ENCODE data around the gene CCDC47. TPM values are rescaled to one million over a fixed set of nuclear protein-coding genes. Genes with fewer than 3 reads are reported as not detected.

CCDC47 gene
- total RNA-seq, 1 donor from 2014 or later, result 84.8 TPM

- intact Hi-C loops (cut with DNase I), result no loop called here
- no peak for DNase-seq
- no peak for ATAC-seq (ENCODE audit: poor library complexity)
Measured at GRCh38 chr17:63786971-63787711, 13.7 kb upstream of the CCDC47 start.

GRCh38 chr17:63786117-63786516 lies 12.7 kb upstream of the CCDC47 start:
- no peak for DNase-seq
- intact Hi-C loops (cut with DNase I), result no loop called here
- no peak for ATAC-seq (ENCODE audit: poor library complexity)

GRCh38 chr17:63785556-63785955 lies 12.2 kb upstream of the CCDC47 start:
- ATAC-seq (ENCODE audit: poor library complexity) (no peak), DNase-seq (no peak)
- intact Hi-C loops (cut with DNase I), result no loop called here

- no peak for DNase-seq
- intact Hi-C loops (cut with DNase I), result no loop called here
- no peak for ATAC-seq (ENCODE audit: poor library complexity)
Measured at GRCh38 chr17:63783522-63783921, 10.1 kb upstream of the CCDC47 start.

DNA sequence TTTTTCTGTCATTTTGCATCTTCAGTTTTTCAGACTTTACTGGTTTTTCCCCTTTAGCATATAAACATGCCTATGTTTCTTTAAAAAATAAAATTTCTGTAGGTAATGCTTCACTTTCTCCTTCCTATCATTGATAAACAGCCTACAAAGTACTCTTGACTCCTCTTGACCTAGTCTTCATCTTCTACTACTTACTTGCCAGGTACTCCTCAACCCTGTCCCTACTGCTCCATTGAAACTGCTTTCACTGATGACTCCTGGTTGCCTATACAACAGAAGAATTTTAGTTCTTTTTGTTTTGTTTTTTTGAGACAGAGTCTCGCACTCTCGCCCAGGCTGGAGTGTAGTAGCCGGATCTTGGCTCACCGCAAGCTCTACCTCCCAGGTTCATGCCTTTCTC lies 7.5 kb upstream of the CCDC47 start:
- DNase-seq (no peak), ATAC-seq (ENCODE audit: poor library complexity) (no peak)
- intact Hi-C loops (cut with DNase I), result no loop called here

- no peak for DNase-seq
- ATAC-seq (ENCODE audit: poor library complexity), result no peak
- intact Hi-C loops (cut with DNase I), result no loop called here
Measured at GRCh38 chr17:63780507-63780906, 7.1 kb upstream of the CCDC47 start.

GRCh38 chr17:63775420-63775819 lies 2.0 kb upstream of the CCDC47 start:
- ATAC-seq (ENCODE audit: poor library complexity) (no peak), DNase-seq (no peak)
- intact Hi-C loops (cut with DNase I), result no loop called here

- ATAC-seq (ENCODE audit: poor library complexity), result no peak
- no peak for DNase-seq
- intact Hi-C loops (cut with DNase I), result no loop called here
Measured at GRCh38 chr17:63774969-63775265, 1.5 kb upstream of the CCDC47 start.

DNA sequence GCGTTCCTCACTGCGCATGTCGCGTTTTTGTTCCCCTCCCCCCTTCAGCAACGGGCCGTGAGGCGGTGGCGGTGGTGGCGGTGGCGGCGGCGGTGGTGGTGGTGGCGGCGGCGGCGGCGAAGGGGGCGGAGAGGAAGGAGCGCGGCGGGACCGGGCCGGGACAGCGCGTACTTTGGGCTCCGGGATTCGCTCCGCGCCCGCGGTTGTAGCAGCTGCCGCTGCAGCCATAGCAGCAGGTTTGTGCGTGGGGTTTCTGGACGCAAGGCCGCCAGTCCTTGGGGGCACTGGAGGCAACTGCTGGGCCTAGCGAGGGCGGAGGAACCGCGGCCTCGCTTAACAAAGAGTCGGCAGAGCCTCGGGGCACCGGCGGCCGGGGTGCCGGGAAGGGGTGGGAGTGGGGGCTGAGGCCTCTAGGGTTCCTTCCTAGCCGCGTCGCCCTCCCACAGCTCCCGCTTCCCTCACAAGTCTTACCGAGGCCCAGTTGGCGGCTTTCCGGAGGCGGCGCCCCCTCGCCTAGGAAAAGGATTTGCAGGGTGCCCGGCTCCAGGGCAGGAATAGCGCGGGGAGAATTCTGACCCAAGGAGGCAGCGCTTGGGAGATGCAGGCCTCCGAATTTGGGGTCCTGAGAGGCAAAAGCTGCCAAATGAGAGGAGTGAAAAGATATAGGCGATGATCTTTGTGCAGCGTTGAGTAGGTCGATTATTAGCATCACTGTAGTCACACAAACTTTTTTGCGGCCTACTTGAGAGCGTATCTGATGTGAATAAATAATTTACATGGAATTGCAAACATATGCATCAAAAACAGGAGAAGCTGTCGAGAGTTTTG lies 958 bp upstream of the CCDC47 start, which contains the start of gene DDX42:
TSS of gene DDX42 (plus strand) at position 30 of the 828 bp plus-strand sequence. CDS start 12,880 bp downstream, outside the sequence.
- ATAC-seq (ENCODE audit: poor library complexity) (peak; percentile 14), DNase-seq (peak; percentile 92)
- intact Hi-C loops (cut with DNase I), result no loop called here

GRCh38 chr17:63772801-63773271 lies 561 bp downstream of the CCDC47 start:
- DNase-seq, result no peak

DNA sequence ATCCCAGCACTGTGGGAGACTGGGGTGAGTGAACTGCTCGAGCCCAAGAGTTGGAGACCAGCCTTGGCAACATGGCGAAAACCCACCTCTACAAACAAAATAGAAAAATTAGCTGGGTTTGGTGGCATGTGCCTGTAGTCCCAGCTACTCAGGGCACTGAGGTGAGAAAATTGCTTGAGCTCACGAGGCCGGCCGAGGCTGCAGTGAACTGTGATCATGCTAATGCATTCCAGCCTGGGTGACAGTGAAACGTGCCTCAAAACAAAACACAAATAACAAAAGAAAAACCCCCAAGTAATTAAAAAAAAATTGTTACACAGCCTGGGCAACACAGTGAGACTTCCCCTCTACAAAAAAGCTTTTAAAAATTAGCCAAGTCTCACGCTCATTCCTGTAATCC lies 5.0 kb downstream of the CCDC47 start:
- intact Hi-C loops (cut with DNase I), result no loop called here
- ATAC-seq (ENCODE audit: poor library complexity) (no peak), DNase-seq (no peak)

More at GRCh38 chr17:63772801-63773271, 561 bp downstream of the CCDC47 start:
- intact Hi-C loops (cut with DNase I), result no loop called here
- no peak for ATAC-seq (ENCODE audit: poor library complexity)

- ATAC-seq (ENCODE audit: poor library complexity) (no peak), DNase-seq (no peak)
- intact Hi-C loops (cut with DNase I), result no loop called here
Measured at GRCh38 chr17:63766754-63767153, 6.6 kb downstream of the CCDC47 start.

DNA sequence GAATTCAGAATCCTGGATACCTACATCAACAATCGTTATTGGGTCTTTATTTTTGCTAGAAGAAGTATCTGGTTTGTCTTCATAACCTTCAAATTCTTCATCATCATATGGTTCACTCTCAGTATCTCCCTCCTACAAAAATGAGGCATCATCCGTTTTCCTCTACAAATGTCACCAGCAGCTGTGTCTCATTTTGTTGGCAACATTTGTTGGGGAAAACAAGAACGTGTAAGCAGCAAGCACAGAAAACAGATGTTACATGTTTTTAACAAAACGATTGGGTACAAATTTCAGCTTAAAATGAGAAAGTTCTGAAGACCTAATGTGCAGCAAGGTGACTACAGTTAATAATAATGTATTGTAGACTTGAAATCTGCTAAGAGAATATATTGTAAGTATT lies 8.7 kb downstream of the CCDC47 start:
- intact Hi-C loops (cut with DNase I), result no loop called here
- ATAC-seq (ENCODE audit: poor library complexity), result no peak
- no peak for DNase-seq

DNA sequence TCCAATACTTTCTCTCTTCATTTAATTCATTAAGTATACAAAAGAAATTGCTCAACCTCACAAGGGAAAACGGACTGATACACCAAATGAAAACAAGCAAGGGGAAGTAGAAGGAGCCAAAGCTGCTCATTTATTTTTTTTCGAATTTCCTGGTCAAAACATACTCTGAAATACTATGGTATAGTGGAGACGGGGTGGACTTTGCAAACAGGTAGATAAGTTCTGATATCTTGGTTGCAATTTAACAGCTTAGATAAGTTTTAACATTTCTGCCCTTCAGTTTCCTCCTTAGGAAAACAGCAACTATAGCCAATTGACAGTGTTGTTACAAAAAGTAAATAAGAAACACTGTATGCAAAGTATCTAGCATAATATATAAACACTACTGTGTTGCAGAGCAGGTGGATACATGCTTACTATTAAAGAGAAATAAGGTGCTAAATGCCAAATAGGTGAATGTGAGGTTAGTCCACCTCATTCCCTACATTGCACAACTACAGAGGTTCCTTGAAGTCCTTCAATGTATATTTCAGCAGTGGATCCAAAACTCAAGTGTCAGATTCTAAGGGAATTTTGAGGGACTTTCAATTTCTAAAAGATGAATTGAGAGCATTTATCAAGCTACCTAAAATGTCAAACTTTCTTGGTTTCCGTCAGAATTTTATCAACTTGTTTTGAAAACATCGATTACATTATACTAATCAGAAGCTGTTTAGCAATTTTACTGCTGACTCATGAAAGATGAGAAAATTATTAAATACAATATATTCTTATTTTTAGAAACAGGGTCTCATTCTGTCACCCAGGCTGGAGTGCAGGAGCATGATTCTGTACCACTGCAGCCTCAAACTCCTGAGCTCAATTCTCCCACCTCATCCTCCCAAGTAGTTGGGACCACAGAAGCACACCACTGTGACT lies 11.0 kb downstream of the CCDC47 start:
- DNase-seq, result no peak
- intact Hi-C loops (cut with DNase I), result no loop called here
- no peak for ATAC-seq (ENCODE audit: poor library complexity)

DNA sequence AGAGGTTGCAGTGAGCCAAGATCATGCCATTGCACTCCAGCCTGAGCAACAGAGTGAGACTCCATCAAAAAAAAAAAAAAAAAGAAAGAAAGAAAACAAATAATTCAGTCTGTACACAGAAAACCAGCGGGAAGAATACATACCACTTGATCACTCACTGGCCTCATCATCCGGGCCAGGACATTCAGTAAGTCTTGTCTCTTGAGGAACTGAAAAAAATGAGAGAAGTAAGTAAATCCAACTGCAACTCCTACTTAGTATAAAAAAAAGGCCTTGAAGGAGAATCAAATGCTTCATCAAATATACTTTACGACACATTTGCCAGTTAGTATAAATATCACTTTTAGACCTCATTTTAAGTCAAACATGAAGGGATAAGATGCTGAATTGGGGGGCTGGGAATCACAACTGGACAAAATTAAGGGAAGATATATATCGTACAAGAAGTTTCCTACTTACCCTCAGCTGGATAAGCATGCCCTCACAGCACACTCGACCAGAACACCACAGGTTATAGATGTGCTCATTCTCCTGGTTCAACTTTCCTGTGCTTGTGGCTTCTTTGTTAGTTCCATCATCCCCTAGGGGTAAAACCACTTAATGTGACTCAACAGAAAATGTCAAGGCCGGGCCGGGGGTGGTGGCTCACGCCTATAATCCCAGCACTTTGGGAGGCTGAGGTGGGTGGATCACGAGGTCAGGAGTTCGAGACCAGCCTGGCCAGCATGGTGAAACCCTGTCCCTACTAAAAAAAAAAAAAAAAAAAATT lies 12.4 kb downstream of the CCDC47 start:
- intact Hi-C loops (cut with DNase I), result no loop called here
- DNase-seq (no peak), ATAC-seq (ENCODE audit: poor library complexity) (no peak)

DNA sequence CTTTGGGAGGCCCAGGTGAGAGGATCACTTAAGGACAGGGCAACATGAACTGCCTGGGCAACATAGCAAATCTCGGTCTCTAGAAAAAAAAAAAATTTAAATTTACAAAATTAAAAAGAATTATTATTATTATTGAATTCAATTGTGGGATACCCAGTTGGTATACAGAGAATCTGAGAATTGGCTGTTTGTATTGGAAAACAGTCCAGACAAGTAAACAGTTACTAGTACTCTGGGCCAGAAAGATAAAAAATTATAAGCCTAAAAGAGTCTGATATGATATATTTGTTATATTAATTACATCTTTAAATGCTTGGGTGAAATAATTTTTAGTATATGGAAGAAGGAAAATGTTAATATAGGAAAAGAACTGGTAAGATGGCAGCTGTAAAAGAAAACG lies 15.0 kb downstream of the CCDC47 start:
- ATAC-seq (ENCODE audit: poor library complexity) (no peak), DNase-seq (no peak)
- intact Hi-C loops (cut with DNase I), result no loop called here

DNA sequence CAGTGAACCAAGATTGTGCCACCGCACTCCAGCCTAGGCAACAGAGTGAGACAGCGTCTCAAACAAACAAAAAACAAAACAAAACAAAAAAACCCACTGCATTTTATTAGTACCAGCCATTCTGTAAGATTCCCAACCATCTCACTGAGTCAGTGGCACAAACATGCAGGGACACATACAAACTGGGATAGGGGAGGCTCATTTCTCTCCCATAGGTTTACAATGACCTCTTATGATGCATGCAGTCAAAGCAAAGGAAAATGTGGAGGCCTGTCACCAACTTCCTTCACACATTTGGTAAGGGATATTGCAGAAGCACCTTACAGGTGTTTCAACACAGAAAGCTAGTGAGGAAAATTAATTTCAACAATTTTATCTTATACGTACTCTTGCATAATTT lies 19.4 kb downstream of the CCDC47 start:
- ATAC-seq (ENCODE audit: poor library complexity) (no peak), DNase-seq (no peak)
- intact Hi-C loops (cut with DNase I), result no loop called here

- ATAC-seq (ENCODE audit: poor library complexity) (no peak), DNase-seq (no peak)
- intact Hi-C loops (cut with DNase I), result no loop called here
Measured at GRCh38 chr17:63753215-63753614, 20.2 kb downstream of the CCDC47 start.
